GM10266 (cell line): ENCODE measurements around the gene FERMT2.

ENCODE experiments used
- DNase-seq: peaks from one replicate; pipeline ENCODE4 v3.0.0; 2012; ENCODE audit errors: extremely low spot score
- CTCF ChIP-seq: IDR thresholded peaks from 2 replicates; pipeline ENCODE4 v1.5.1; 2012; ENCODE audit warnings: mild to moderate bottlenecking, low read depth; ENCODE audit not compliant: control insufficient read depth, insufficient read depth; ENCODE audit errors: missing control alignments

The FERMT2 gene

GRCh38 chr14:52939427-52939826 lies 11.4 kb downstream of the FERMT2 start:
- DNase-seq: no peak
- TF ChIP-seq CTCF: no peak

GRCh38 chr14:52937869-52938268 lies 13.0 kb downstream of the FERMT2 start:
- DNase-seq: no peak

GRCh38 chr14:52937306-52937705 lies 13.5 kb downstream of the FERMT2 start:
- DNase-seq: no peak
- TF ChIP-seq CTCF: no peak

More at GRCh38 chr14:52937869-52938268, 13.0 kb downstream of the FERMT2 start:
- no peak for TF ChIP-seq CTCF

- no peak for TF ChIP-seq CTCF
- DNase-seq: no peak
These were observed 14.4 kb downstream of the FERMT2 start for GRCh38 chr14:52936437-52936836.

- TF ChIP-seq CTCF: no peak
- DNase-seq: no peak
These were observed 15.0 kb downstream of the FERMT2 start for GRCh38 chr14:52935833-52936232.

GRCh38 chr14:52934762-52935161 lies 16.1 kb downstream of the FERMT2 start:
- TF ChIP-seq CTCF: no peak
- DNase-seq: no peak

- no peak for DNase-seq
- TF ChIP-seq CTCF: no peak
These were observed 21.6 kb downstream of the FERMT2 start for GRCh38 chr14:52929192-52929807.
